Stimulated activated CD4-positive, alpha-beta T cell treated with anti-CD3 and anti-CD28 coated beads, Interleukin-1b, Interleukin-23, amount 100 ng/mL, for 48 hours (primary cell): ENCODE measurements around the gene CLCN6.

Source experiments
- DNase-seq: peaks from one replicate; pipeline ENCODE4 v3.0.0-alpha.2; 2020

CLCN6 gene

GRCh38 chr1:11779715-11780379 lies 26.1 kb upstream of the CLCN6 start:
- no peak for DNase-seq

DNA sequence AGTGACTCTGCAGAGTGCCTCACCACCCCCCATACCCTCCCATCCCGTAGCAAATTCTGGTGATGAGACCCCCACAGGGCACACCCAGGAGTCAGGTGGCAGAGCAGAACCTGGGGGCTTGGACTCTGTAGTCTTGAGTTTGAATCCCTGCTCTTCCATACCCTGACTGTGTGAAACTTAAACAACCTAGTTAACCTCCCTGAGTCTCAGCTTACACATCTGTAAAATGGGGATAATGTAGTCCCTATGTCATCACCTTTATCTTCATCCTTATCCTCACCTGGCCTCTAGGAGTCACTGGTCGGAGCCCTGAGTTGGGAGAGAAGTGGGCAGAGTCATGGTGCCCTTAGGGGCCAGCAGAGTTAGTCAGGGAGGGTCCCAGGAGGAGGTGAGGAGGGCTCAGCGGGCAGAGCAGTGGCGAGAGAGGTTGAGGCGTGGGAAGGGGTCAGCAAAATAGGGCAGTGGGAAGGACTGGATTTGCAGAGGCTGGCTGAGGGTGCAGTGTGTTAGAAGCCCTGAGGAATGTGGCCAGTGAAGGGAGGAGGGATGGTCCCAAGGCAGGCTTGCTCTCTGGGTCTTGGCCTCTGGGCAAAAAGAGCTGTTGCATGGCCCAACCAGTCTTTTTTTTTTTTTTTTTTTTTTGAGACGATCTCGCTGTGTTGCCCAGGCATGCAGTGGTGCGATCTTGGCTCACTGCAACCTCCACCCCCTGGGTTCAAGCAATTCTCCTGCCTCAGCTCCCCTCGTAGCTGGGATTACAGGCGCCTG lies 25.4 kb upstream of the CLCN6 start:
- no peak for DNase-seq

- no peak for DNase-seq
These were observed 24.7 kb upstream of the CLCN6 start for GRCh38 chr1:11781297-11781696.

DNA sequence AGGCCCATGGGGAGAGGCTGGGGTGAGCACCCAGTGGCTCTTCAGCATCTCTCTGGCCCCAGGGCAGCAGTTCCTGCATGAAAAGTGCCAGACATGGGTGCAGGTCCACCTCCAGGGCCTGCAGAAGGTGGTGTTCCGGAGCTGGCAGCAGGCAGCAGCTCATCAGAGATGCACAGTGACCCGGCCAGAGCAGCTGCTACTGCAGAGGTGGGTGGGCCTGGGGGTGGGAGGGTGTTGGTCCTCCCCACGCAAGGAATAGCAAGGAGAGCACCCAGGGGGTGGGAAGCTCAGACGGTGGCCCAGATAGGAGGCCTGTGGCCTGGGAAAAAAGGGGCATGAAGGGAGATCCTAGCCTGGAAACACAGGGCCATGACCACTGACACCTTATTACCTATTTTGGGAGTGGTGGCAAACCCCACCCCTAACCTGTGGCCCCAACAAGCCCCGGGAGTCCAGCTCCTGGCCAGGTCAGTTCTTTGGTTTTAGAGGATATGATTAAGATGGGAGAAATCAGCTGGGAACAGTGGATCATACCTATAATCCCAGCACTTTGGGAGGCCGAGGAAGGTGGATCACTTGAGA lies 23.8 kb upstream of the CLCN6 start:
- no peak for DNase-seq

GRCh38 chr1:11783556-11783955 lies 22.4 kb upstream of the CLCN6 start:
- no peak for DNase-seq

- DNase-seq, result no peak
These were observed 21.6 kb upstream of the CLCN6 start for GRCh38 chr1:11784256-11784992.

DNA sequence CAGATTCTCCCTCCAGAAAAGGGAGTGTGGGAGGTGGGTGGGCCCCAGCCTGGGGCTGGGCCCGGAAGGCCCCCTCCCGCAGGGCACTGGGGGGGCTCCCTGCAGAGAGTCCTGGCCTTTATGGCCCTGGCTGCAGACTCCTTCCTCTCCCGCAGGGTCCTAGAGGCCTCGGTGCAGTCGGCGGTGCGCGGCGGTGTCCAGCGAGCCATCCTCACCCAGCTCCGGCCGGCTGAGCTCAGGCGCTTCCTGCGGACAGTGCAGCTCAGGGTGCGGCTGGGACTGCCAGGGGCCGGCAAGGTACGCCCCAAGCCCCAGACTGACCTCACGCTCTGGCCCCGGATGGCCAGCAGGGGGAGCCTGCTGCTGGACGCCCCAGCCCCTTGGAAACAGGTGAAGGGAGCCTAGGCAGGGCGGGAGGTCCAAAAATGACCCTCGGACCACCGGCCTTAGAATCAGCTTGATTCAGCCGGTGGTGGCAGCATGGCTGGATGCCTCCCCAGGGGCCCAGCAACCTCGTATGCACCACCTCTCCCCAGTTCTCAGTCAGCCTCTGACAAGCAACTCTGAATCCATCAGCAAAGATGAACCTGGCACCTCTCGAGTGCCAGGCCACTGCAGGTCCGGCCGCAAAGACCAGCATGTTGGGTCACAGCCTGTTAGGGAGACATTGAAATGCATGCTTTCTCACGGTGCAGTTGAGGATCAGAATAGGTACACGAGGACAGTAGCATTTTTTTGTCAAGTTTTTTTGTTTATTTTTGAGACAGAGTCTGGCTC lies 20.8 kb upstream of the CLCN6 start:
- peak; percentile 36 for DNase-seq

- no peak for DNase-seq
These were observed 19.8 kb upstream of the CLCN6 start for GRCh38 chr1:11786168-11786567.

DNA sequence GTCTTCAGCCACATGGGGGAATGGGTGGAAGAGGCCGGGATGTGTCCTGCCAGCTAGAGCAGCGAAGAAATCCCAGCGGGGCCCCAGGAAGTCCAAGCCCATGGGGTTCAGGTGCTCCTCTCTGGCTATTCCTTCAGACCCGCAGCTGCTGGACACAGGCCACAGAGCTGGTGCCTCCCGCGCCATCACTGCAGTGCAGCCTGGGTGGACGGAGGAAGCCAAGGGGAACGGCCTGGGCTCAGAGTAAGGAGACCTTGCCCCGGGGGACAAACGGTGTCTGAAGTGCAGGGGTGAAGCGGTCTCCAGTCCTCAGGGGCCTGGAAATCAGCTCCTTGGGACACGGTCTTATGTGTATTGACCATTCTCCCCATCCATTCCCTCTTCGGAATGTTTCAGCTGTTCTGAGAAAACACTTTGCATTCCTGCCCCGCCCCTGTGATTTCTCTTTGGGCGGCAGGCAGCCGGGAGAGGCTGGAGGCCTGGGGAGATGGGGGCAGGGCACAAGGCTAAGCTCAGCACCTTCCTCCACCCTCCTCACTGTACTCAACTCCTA lies 18.7 kb upstream of the CLCN6 start:
- no peak for DNase-seq

GRCh38 chr1:11787804-11788436 lies 18.1 kb upstream of the CLCN6 start:
- no peak for DNase-seq

DNA sequence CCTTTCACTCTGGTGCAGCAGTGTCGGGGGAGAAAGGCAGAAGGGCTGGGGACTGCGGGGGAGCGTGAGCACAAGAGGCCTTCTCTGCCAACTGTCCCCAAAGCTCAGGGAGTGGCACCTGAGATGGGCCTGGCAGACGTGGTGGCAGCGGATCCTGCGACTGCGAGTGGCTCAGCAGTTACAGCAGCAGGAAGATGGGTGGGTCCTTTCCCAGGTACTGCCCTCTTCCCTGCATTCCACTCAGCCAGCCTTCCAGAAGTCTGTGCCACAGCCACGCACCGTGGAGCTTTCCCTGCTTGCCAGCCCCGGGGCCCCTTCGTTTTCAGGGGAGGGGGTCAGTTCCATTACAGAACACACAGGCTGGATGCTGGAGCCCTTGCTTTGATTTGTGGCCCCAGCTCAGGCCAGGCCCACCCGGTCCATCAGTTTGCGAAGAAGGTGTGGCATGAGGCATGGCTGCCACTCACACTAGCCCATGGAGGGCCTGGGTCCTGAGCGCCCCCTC lies 17.4 kb upstream of the CLCN6 start:
- no peak for DNase-seq

DNA sequence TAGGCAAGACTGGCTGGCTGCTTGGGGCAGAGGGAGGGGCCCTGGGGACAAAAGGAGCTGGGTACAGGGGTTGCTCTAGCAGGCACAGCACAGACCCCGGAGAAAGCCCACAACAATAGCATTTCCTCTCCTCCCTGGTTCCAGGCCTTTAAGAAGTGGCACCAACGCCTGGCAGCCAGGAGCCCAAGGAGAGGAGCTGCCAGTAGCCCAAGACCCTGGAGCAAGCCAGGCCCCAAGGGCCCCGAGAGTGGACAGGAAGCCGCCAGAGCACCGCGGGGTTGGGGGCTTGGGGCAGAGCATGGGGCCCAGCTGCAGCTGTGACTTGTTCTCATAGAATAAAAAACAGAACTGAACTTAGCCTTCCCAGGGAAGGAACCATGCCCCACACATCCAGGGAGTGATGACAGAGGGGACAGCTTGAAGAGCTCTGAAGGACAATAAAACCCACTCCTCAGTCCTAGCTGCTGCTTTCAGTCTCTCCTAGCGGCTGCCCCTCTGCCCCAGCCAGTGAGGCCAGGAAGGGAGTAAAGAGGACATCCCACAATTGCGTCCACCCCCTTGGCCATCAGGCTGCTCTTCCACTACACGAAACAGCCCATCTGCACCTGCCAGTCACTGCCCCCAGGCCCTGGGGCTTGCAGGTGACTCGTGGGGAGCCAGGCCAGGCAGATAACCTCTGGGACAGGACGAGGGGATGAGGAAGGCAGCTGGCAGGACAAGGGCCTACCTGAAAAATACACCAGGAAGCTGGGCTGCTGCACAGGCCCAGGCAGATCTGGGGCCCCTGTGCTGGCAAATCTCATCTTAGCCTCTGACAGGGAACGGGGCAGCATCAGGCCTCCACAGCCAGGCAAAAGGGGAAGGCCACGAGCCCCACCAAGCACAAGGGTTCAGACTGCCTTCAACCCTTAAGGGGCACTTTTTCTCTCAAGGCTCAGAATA lies 16.6 kb upstream of the CLCN6 start:
- no peak for DNase-seq

GRCh38 chr1:11790101-11790879 lies 15.7 kb upstream of the CLCN6 start:
- no peak for DNase-seq

DNA sequence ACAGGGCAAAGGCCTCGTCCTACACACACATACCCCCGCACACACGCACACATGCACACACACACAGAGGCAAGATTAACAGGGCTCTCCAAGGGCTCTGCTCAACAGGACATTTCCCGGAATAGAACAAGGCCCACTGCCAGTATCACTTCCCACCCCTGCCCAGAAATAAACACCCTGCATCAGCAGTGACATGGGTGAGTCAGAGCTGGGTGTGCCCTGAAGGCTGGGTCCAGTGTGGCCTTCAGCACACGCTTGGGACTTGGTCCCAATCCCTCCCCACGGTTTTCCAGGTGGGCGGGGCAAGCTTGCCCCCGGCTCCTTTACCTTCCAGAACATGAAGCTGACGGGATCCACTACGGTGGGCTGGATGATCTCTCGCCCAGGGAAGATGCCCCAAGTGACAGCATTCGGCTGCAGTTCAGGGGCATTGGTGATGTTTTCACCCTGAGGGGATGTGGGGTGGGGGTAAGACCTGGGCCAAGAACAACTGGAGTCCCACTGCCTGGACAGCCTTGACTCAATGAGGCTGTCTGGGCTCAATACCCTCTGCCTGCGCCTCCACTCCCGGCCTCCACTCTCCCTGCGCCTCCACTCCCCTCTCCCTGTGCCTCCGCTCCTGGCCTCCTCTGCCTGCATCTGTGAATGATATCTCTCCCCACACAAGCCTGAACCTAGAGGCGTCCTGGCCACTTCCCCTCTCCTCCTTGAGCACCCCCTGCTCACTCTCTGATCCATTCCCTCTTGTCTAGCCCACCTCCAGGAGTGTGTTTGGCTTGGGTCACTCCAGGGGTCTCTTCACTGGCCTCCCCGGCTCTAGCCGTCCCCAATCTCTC lies 14.9 kb upstream of the CLCN6 start:
- DNase-seq, result no peak

DNA sequence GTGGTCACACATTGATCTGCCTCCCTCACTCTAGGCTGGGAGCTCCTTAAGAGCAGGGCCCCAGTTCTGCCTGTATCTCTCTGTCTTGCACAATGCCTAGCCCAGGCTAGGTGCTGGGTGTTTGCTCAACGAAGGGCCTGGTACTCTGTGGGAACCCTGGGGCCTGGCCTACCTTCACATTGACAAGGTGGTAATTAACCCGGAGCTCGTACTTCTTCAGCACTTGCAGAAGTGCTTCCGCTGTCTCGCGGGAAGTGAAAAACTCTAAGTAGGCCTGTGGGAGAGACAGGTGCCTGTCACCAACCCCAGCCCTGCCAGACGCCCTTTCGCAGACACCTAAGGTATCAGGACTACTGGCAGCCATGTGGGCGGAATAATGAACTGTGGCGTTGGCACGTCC lies 13.9 kb upstream of the CLCN6 start:
- no peak for DNase-seq

DNA sequence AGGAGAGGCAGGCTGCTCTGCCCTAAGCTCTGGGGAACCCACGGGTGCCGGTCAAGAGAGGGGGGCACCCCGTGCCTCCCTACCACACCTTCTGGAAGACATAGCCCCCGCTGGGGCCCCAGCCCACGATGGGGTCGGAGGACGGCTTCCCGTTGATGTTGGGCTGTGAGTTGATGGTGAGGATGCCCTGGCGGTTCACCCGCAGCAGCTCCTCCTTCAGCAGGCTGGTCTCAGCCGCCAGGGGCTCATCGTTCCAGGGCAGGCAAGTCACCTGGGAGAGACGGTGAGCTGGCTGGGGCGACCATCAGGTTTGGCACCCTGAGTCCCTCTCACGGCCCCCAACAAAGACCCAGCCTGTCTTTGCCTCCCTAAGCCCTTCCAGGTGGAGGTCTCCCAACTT lies 12.2 kb upstream of the CLCN6 start:
- DNase-seq, result no peak

DNA sequence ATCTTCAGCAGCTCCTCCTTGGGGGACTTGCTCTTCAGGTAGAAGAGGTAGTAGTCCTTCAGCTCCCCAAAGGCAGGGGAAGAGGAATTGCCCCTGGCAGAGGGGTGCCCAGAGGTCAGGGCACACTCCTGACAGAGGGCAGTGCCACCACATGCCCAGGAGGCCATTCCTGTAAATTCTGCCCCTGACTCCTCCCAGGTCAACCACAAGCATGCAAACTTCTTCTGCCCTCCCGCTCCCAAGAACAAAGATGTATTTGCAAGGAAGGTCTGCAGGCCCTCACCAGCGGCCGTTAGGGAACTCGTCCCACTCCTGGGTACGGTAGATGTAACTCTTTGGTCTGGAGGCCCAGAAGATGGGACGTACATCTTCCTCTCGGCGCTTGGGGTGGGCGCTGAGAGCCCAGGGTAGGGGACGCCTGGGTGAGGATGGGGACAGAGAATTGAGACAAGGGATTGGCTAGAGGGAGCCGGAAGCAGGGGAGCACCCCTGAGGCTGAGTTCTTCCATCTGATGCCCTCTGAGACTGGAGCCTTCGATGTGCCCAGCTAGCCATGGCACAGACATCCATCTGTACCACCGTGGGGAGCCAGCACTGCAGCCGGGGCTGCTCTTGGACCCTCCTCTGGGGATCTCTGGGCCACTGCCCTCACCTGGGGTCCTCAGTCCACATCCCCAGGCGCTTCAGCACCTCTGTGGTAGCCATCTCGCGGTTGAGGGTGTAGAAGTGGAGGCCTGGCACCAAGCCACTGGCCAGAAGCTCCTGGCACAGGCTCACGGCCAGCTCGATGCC lies 11.3 kb upstream of the CLCN6 start:
- no peak for DNase-seq
